Calu3 (cell line): Measurements from ENCODE around the gene TAX1BP3. TPM values are rescaled to one million over a fixed set of nuclear protein-coding genes. Genes with fewer than 3 reads are reported as not detected.

Experiments
- BruUV-seq: library from RNA; stranded (reverse); fragments of 400-500 nt; replicated peaks from 2 replicates; lab custom pipeline; 2021; lab: Mats Ljungman, UMichigan
- CTCF ChIA-PET: fragments of 300-600 bp; sonication (Branson Sonifier 250); formaldehyde crosslinking; loops from one replicate; lab custom pipeline; 2022; ENCODE audit warnings: antibody characterized with exemption; lab: Charles Lee
- DNase-seq: peaks from one replicate; pipeline ENCODE4 v3.0.0; 2022
- H3K27ac Mint-ChIP-seq: one replicate; pipeline ENCODE4 v1.8.0; 2022; ENCODE audit warnings: mixed read lengths; ENCODE audit not compliant: unreplicated experiment
- H3K27me3 Mint-ChIP-seq: one replicate; pipeline ENCODE4 v1.8.0; 2022; ENCODE audit warnings: mixed read lengths; ENCODE audit not compliant: unreplicated experiment
- H3K36me3 Mint-ChIP-seq: one replicate; pipeline ENCODE4 v1.8.0; 2022; ENCODE audit warnings: mild to moderate bottlenecking, moderate library complexity, mixed read lengths; ENCODE audit not compliant: insufficient read depth, unreplicated experiment
- H3K4me1 Mint-ChIP-seq: one replicate; pipeline ENCODE4 v1.8.0; 2022; ENCODE audit warnings: mild to moderate bottlenecking, low read depth, mixed read lengths; ENCODE audit not compliant: unreplicated experiment
- H3K4me3 Mint-ChIP-seq: one replicate; pipeline ENCODE4 v1.8.0; 2022; ENCODE audit warnings: mild to moderate bottlenecking, low read depth, moderate library complexity, mixed read lengths; ENCODE audit not compliant: unreplicated experiment
- H3K9me3 Mint-ChIP-seq: one replicate; pipeline ENCODE4 v1.8.0; 2022; ENCODE audit warnings: low read depth, mixed read lengths; ENCODE audit not compliant: unreplicated experiment
- CTCF ChIP-seq: fragments of 200-600 bp; IDR thresholded peaks from one replicate; pipeline ENCODE4 v1.8.0; 2022; ENCODE audit warnings: antibody characterized with exemption; ENCODE audit not compliant: unreplicated experiment
- intact Hi-C: fragments of 100-400 bp; cut with micrococcal nuclease; formaldehyde crosslinking; loops from one replicate; pipeline ENCODE4 v1.10.0; 2022; ENCODE audit not compliant: unreplicated experiment
- total RNA-seq: library from RNA; stranded (reverse); gene quantifications from 2 replicates; pipeline ENCODE4 v1.2.3, GENCODE V29; 2022

The TAX1BP3 gene
- total RNA-seq, 1 experiment from 2014 or later: 66.1 TPM

DNA sequence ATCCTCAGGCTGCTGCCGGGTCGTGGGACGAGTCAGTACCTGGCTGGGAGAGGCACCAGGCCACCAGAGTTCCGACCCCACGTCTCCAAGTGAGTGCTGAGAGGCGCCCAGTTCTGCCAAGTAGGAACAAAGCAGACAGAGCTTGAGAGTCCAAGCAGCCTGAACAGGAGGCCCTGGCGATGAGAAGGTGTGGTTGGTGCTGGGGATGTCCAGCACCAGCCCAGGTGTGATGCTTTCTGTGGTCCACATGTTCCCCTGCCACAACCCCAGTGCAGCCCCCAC is 10.8 kb downstream of the TAX1BP3 start:
- CTCF ChIA-PET: no interaction called here
- no TSS peak for BruUV-seq
- Mint-ChIP-seq H3K9me3 (no peaks in the 10 kb centered on the region), H3K4me1 (no peaks in the 10 kb centered on the region), H3K36me3 (peaks cover 52% of the 10 kb centered on the region), H3K27ac (no peak overlapping the region), H3K4me3 (no peak overlapping the region), H3K27me3 (no peaks in the 10 kb centered on the region)
- intact Hi-C loops: no loop called here
- TF ChIP-seq CTCF: no peak
- DNase-seq: no peak

- Mint-ChIP-seq H3K27ac (peak overlapping the region; percentile 44), H3K27me3 (no peaks in the 10 kb centered on the region), H3K4me3 (no peak overlapping the region), H3K9me3 (no peaks in the 10 kb centered on the region), H3K4me1 (no peaks in the 10 kb centered on the region), H3K36me3 (peaks cover 54% of the 10 kb centered on the region)
- no peak for TF ChIP-seq CTCF
- intact Hi-C loops: no loop called here
- DNase-seq: no peak
- CTCF ChIA-PET: interaction anchor here (0.6 kb wide), 2 partner anchors 26 to 842 kb away, joined by 3 to 9 read pairs; no protein-coding TSS in a partner anchor
- BruUV-seq: no TSS peak
These were observed 11.4 kb downstream of the TAX1BP3 start for GRCh38 chr17:3656755-3657587.

GRCh38 chr17:3656353-3656752 is 12.0 kb downstream of the TAX1BP3 start:
- CTCF ChIA-PET: interaction anchor here (0.6 kb wide), 2 partner anchors 26 to 842 kb away, joined by 3 to 9 read pairs; no protein-coding TSS in a partner anchor
- no peaks in the 10 kb centered on the region for H3K9me3 Mint-ChIP-seq
- peaks cover 50% of the 10 kb centered on the region for H3K36me3 Mint-ChIP-seq
- no peaks in the 10 kb centered on the region for H3K27me3 Mint-ChIP-seq
- no peaks in the 10 kb centered on the region for H3K4me1 Mint-ChIP-seq
- no peak overlapping the region for H3K4me3 Mint-ChIP-seq
- H3K27ac Mint-ChIP-seq: peak overlapping the region; percentile 44
- DNase-seq: no peak
- no TSS peak for BruUV-seq
- intact Hi-C loops: no loop called here
- TF ChIP-seq CTCF: no peak

DNA sequence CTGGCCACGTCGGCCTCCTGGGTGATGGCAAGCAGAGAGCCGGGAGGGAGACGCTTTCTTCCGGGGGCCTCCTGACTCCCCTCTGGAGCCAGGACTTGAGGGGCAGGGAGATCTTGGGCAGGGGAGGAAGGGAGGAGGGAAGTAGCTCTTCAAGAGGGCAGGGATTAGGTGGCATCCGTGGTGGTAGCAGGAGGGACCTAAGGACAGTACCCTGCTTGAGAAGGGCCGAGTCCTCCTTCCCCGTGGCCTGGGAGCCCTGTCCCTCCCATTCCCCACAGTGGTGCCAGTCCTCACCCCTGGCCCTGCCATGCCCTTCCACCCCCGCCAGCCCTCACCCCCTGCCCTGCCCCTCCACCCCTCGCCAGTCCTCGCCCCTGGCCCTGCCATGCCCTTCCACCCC is 12.6 kb downstream of the TAX1BP3 start:
- CTCF ChIA-PET: no interaction called here
- no TSS peak for BruUV-seq
- no peak overlapping the region for H3K27ac Mint-ChIP-seq

More for the DNA sequence above, 12.6 kb downstream of the TAX1BP3 start:
- TF ChIP-seq CTCF: no peak
- H3K4me3 Mint-ChIP-seq: no peak overlapping the region
- H3K27me3 Mint-ChIP-seq: no peaks in the 10 kb centered on the region
- no peaks in the 10 kb centered on the region for H3K4me1 Mint-ChIP-seq
- H3K9me3 Mint-ChIP-seq: no peaks in the 10 kb centered on the region
- DNase-seq: no peak
- intact Hi-C loops: no loop called here
- H3K36me3 Mint-ChIP-seq: peaks cover 45% of the 10 kb centered on the region
